Type B pancreatic cell (in vitro differentiated cells): ENCODE data around the gene SSNA1. TPM values are rescaled to one million over a fixed set of nuclear protein-coding genes. Genes with fewer than 3 reads are reported as not detected.

ENCODE experiments used
- DNase-seq: peaks from one replicate; pipeline ENCODE4 v3.0.0; 2021; ENCODE audit warnings: mixed read lengths; ENCODE audit not compliant: unreplicated experiment; ENCODE audit errors: extremely low spot score
- H3K27ac Mint-ChIP-seq: 2 replicates; pipeline ENCODE4 v1.8.0; 2021; ENCODE audit warnings: mild to moderate bottlenecking, mixed read lengths
- H3K27me3 Mint-ChIP-seq: 2 replicates; pipeline ENCODE4 v1.8.0; 2021; ENCODE audit warnings: mixed read lengths
- H3K36me3 Mint-ChIP-seq: 2 replicates; pipeline ENCODE4 v1.8.0; 2021; ENCODE audit warnings: mixed read lengths
- H3K4me1 Mint-ChIP-seq: one replicate; pipeline ENCODE4 v1.8.0; 2021; ENCODE audit warnings: mixed read lengths; ENCODE audit not compliant: unreplicated experiment
- H3K4me3 Mint-ChIP-seq: 2 replicates; pipeline ENCODE4 v1.8.0; 2021; ENCODE audit warnings: mild to moderate bottlenecking, mixed read lengths
- H3K9me3 Mint-ChIP-seq: 2 replicates; pipeline ENCODE4 v1.8.0; 2021; ENCODE audit warnings: mixed read lengths
- total RNA-seq: library from RNA; stranded (reverse); gene quantifications from 2 replicates; pipeline ENCODE4 v1.2.1, GENCODE V29; 2021; ENCODE audit warnings: low replicate concordance
- TF ChIP-seq, protein P1 (sequence below): fragments of 200-600 bp; sonication (generic); conservative IDR thresholded peaks from 2 replicates; pipeline ENCODE4 v1.5.0; 2021; ENCODE audit warnings: antibody characterized with exemption, mild to moderate bottlenecking

Gene SSNA1
- total RNA-seq, 1 donor from 2014 or later = 64.9 TPM

- no peak for DNase-seq
- TF ChIP-seq, protein P1, sequence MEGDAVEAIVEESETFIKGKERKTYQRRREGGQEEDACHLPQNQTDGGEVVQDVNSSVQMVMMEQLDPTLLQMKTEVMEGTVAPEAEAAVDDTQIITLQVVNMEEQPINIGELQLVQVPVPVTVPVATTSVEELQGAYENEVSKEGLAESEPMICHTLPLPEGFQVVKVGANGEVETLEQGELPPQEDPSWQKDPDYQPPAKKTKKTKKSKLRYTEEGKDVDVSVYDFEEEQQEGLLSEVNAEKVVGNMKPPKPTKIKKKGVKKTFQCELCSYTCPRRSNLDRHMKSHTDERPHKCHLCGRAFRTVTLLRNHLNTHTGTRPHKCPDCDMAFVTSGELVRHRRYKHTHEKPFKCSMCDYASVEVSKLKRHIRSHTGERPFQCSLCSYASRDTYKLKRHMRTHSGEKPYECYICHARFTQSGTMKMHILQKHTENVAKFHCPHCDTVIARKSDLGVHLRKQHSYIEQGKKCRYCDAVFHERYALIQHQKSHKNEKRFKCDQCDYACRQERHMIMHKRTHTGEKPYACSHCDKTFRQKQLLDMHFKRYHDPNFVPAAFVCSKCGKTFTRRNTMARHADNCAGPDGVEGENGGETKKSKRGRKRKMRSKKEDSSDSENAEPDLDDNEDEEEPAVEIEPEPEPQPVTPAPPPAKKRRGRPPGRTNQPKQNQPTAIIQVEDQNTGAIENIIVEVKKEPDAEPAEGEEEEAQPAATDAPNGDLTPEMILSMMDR = no peak
- H3K4me1 Mint-ChIP-seq = peaks cover 5% of the 10 kb centered on the region
- H3K4me3 Mint-ChIP-seq = peak overlapping the region; percentile 91
- H3K27me3 Mint-ChIP-seq = no peaks in the 10 kb centered on the region
- H3K36me3 Mint-ChIP-seq = no peaks in the 10 kb centered on the region
- peak overlapping the region; percentile 85 for H3K27ac Mint-ChIP-seq
- H3K9me3 Mint-ChIP-seq = no peaks in the 10 kb centered on the region
Observed at GRCh38 chr9:137187386-137187785, 1.1 kb upstream of the SSNA1 start.

- H3K9me3 Mint-ChIP-seq = no peaks in the 10 kb centered on the region
- TF ChIP-seq, protein P1 = no peak
- H3K4me1 Mint-ChIP-seq = peaks cover 5% of the 10 kb centered on the region
- no peaks in the 10 kb centered on the region for H3K36me3 Mint-ChIP-seq
- H3K27me3 Mint-ChIP-seq = no peaks in the 10 kb centered on the region
- peak overlapping the region; percentile 91 for H3K4me3 Mint-ChIP-seq
- no peak for DNase-seq
- H3K27ac Mint-ChIP-seq = peak overlapping the region; percentile 85
Observed at GRCh38 chr9:137188086-137188489, 388 bp upstream of the SSNA1 start.

DNA sequence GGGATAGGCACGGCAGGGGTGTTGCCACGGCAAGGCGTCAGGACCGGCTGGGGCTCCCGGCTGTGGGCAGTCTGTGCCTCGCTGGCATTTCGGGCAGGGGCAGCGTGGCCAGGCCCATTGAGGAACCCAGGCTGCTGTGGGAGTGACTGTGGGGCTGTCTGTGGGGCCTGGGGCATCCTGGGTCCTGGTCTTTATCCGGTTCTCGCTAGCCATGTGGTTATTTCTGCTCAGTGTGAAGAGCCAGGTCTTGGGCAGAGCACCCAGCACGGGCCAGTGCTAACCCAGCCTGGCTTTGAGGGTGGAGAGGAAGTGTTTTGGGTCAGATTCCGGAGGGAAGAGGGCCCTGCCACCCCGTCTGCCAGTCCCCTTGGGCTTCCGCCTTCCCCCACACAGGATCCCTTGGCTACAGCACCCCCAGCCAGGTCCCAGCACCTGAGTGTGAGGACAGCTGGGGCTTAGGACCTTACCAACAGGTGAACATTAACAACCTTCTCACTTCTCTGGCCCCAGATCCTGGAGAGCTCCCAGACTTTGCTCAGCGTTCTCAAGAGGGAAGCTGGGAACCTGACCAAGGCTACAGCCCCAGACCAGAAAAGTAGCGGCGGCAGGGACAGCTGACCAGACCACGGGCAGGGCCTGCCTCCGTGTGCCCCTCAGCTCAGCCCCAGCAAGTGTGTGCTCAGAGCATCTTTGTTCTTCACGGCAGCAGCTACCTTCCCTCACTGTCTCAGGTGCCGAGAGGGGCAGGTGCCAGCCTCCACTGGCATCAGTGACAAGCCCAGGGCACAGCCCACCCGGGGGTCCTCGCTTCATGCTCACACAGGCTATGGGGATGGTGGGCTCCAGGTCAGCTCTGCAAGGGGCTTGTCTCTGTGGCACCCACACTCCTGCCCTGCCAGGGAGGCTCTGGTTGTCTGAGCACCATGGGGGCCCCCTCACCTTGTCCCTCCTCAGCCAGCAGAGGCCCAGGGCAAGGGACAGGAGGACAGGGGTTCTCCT is 1.1 kb downstream of the SSNA1 start:
- TF ChIP-seq, protein P1 = no peak
- H3K4me1 Mint-ChIP-seq = peaks cover 5% of the 10 kb centered on the region
- H3K36me3 Mint-ChIP-seq = no peaks in the 10 kb centered on the region
- DNase-seq = no peak
- H3K27me3 Mint-ChIP-seq = no peaks in the 10 kb centered on the region
- H3K4me3 Mint-ChIP-seq = peak overlapping the region; percentile 98
- peak overlapping the region; percentile 99 for H3K27ac Mint-ChIP-seq
- H3K9me3 Mint-ChIP-seq = no peaks in the 10 kb centered on the region

DNA sequence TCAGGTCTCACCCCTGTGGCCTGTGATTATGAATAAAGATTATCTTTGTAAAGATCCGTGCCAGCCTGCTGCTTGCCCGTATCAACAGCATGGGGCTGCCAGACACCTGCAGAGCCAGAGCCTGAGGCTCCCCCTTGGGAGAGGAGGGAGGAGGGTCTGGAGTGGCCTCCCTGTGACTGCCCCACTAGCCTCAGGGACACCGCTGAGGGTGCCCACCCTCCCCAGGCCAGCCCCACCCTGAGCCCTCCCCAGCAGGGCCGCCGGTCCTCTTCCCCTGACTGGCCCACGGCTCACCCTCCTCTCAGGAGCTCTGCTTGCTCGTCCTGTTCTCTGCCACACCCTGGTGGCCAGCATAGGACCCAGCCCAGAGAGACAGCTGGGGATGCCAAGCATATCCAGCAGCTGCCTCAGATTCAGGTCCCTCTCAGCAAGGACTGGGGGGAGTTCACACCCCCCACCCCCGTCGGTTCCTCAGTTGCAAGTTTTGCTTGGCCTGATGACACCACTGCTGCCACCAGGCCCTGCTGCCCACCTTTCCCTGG is 1.9 kb downstream of the SSNA1 start:
- no peaks in the 10 kb centered on the region for H3K27me3 Mint-ChIP-seq
- DNase-seq = no peak

GRCh38 chr9:137191245-137191644 is 2.8 kb downstream of the SSNA1 start:
- TF ChIP-seq, protein P1 = no peak
- Mint-ChIP-seq H3K27me3 (no peaks in the 10 kb centered on the region), H3K27ac (peak overlapping the region; percentile 99), H3K4me3 (peak overlapping the region; percentile 83), H3K9me3 (no peaks in the 10 kb centered on the region), H3K4me1 (peaks cover 12% of the 10 kb centered on the region), H3K36me3 (no peaks in the 10 kb centered on the region)
- DNase-seq = no peak

More for the DNA sequence above, 1.9 kb downstream of the SSNA1 start:
- Mint-ChIP-seq H3K9me3 (no peaks in the 10 kb centered on the region), H3K4me1 (peaks cover 9% of the 10 kb centered on the region), H3K4me3 (peak overlapping the region; percentile 83), H3K36me3 (no peaks in the 10 kb centered on the region), H3K27ac (peak overlapping the region; percentile 99)
- TF ChIP-seq, protein P1 = no peak
